GM19467 (cell line): ENCODE data around the gene ZNF212.

ENCODE experiments used
- ATAC-seq: cut with Tn5 transposase; IDR thresholded peaks from one replicate; pipeline ENCODE4 v1.9.1; 2021; ENCODE audit warnings: mild to moderate bottlenecking, moderate library complexity; ENCODE audit not compliant: unreplicated experiment

The ZNF212 gene

DNA sequence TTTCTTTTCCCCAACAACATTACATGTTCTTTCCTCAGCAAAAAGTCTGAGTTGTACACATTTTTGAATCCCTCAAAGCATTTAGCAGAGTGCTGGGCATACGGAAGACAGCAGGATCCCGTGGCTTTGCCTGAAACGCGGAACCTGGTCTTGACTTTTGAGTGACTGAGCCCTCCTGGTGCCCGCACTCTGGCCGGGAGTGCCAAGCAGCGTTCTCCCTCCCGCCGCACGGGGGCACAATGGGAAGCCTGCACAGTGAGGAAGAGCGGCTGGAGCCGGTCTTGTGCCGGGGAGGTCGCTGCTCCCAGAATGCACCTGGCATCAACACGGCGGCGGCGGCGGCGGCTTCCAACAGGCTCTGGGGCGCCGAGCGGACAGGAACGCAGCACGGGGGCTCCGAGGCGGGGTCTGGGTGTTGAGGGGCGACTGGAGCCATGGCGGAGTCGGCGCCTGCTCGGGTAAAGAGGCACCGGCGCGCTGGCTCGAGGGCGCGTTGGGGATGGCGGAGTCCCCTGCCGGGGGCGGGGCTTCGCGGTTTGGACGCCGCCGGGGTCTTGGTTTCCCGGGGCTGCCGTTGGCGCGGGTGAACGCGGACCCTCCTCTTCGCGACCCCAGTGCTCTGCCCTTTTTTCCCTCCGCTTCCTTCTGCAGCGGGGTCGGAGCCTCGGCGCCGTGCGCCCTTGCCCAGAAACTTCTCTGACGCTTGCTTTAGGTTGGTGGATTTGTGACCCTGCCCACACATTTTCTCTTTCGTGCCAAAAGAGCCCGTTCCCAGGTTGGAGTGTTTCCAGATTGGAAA is at the start of gene ZNF212:
Gene ZNF212, plus strand, starts transcription at position 307 of the 799 bp plus-strand sequence. Its CDS starts 128 bp downstream, at position 435.
- ATAC-seq = peak; percentile 99

DNA sequence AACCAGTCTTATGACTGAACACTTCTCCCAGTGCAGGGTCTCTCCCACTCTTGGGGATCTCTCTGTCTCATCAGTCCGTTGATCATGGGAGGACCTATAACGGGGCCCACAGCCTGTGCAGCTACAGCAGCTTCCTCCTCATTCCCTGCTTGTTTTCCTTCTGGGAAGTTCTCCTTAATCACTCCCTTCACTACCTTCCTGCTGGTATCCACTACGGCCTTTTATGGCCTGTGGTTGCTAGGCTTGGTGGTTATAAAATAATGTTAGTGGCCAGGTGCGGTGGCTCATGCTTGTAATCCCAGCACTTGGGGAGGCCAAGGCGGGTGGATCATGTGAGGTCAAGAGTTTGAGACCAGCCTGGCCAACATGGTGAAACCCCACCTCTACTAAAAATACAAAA is 47.6 kb upstream of the ZNF212 start:
- ATAC-seq = no peak

DNA sequence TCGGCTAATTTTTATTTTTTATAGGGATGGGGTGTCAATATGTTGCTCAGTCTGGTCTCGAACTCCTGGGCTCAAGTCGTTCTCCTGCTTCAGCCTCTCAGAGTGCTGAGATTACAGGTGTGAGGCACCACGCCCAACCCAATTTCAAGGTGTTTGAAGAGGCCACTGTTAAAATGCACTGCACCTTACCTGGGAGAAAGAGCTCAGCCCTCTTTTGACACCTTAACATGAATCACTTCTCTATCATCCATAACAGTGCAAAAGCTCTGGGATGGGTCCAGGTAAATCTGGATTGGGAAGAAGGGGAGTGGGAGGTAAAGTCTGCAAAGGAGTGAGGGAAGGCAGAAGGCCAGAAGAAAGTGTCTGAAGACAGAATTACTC is 44.7 kb upstream of the ZNF212 start:
- no peak for ATAC-seq

- ATAC-seq = peak; percentile 89
These were observed 44.0 kb upstream of the ZNF212 start, which contains the start of gene ZNF282 for GRCh38 chr7:149195180-149196150. ZNF282 (plus strand) TSS chr7:149195546; CDS start chr7:149195590, 44 bp downstream.

GRCh38 chr7:149196151-149196704 is 43.2 kb upstream of the ZNF212 start:
- ATAC-seq = no peak

DNA sequence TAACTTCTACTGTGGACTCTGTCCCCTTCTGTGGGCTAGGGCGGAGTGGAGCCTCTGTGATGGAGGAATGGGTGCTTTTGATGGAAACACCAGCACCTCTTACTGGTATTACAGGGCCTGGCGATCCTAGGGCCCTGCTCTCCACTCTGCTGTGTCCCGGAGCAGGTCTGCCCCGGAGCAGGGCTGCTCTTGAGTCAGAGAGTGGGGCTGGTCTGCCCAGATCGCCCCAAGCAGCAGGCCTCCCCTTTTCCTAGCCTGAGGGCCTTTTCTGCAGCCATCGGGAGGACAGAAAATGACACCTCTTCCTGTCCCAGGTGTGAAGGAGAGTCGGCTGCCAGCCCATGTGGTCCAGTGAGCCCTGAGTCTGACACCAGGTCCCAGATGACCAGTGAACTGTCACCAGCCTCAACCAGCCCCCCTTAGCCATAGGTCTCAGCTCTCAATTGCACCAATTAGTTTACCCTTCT is 42.7 kb upstream of the ZNF212 start:
- ATAC-seq = no peak

- ATAC-seq = no peak
These were observed 41.8 kb upstream of the ZNF212 start for GRCh38 chr7:149197675-149198074.

- ATAC-seq = no peak
These were observed 41.2 kb upstream of the ZNF212 start for GRCh38 chr7:149198161-149198816.

GRCh38 chr7:149199234-149199995 is 40.0 kb upstream of the ZNF212 start:
- ATAC-seq = no peak

DNA sequence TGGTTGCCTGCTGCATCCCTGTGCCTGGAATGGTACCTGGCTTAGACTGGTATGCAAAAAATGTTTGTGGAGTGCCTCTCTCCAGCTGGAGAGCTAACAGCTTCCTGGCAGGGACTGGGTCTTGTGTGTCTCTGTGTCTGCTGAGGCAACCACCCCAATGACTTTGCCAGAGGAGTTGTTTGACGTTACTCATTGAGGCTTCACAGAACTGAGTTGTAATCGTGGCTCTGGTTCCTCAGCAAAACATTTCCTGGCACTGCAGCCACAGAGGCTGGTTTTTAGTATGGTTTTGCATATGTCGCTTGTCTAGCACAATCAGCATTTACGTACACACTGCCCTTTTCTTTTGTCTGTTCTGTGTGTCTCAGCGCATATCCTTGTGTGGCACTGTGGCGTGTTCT is 36.6 kb upstream of the ZNF212 start:
- ATAC-seq = no peak

DNA sequence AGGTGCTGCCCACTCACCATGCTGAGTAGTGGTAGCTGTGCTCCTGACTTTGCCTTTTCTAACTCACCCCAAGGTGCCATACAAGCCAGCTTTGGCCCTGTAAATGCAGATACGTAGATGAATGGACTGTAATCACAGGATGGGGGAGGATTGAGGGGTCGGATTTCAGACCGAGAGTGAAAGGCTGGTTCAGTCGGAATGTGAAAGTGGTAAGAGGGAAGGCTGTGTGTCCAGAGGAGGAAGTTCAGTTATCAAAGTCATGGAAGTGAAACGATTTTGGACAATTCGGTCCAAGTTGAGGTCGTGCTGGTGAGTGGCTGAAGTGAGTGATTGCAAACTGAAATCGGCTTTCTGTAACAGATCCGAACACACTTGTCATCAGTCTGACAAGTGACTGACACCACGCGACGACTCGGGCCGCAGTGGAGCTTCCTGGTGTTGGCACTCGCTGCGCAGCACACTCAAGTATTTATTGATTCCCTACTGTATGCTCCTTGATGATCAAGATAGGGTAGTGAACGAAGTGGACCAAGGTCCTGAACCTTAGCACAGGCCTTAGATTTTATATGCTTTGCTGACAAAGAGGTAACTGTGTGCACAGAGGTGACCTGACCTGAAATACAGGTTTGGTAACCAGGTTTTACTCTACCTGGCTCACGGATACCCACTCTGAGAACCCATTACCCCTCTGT is 33.6 kb upstream of the ZNF212 start:
- no peak for ATAC-seq

- no peak for ATAC-seq
These were observed 32.0 kb upstream of the ZNF212 start for GRCh38 chr7:149207324-149208035.

DNA sequence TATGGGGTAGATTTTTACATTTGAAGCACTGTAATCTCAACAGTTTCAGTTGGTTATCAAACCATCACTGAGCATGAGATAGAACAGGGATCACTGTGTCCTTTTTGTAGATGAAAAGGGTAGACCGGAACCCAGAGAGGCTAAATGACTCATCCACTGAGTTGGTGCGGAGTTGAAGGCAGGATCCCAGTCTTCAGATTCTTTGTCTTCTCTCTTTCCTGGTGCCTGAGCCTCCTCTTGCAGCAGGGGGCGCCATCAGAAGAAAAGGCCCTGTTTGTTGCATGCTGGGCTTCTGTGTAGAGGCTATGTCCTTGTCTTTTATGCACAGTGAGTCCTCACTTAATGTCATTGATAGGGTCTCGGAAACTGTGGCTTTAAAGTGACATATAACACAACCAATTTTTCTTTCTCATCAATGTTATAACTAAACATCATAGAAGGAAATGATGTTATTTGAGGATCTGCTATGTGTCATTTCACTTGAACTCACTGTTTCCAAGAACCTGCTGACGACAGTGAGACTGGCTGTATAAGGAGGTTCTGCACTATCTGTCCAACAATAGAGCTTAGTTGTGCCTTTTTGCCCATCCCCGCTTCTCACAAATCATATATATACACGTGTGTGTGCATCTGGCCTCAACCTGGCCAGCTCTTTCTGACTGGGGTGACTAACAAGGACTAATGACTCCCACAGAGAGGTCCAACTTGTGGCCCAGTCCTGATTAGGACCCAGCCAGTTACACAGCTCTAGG is 29.8 kb upstream of the ZNF212 start:
- ATAC-seq = no peak

- no peak for ATAC-seq
These were observed 28.9 kb upstream of the ZNF212 start for GRCh38 chr7:149210551-149210950.

DNA sequence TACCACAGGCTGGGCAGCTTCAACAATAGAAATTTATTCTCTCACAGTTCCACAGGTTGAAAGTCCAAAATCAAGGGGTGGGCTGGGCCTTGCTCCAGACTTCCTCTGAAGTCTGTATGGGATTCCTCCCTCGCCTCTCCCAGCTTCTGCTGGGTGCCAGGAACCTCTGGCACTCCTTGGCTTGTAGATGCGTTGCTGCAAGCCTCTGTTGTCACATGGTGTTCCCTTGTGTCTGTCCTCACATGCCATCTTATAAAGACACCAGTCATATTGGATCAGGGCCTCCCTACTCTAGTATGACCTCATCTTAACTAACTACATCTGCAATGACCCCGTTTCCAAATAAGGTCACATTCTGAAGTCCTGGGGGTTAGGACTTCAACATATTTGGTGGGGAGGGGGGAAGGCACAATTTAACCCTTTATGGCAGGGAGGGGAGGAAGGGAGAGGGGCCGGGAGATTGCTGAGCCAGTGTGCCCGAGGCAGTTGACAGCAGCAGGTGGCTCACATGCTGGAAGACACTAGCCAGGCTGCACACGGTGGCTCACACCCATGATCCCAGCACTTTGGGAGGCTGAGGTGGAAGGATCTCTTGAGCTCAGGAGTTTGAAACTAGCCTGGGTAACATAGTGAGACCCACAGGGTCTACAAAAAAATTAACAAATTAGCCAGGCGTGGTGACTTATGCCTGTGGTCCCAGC is 25.3 kb upstream of the ZNF212 start:
- no peak for ATAC-seq

DNA sequence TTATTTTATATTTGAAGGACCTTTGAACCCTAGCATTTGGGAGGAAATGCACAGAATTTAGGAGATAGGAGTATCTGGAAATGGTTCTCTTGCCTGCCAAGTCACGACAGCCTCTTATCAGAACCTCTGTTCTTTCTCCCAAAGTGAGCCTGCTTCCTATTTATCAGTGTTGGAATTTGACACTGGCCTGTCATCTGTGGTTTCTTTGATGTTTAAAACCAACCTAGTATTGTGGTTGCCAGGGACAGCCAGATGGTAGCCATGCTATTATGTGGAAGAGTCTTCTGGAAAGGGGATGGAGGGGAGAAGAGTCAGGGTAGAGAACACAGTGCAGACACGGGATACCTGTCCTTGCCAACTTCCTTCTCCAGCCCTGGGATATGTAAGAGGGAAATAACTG is 23.0 kb upstream of the ZNF212 start:
- no peak for ATAC-seq

DNA sequence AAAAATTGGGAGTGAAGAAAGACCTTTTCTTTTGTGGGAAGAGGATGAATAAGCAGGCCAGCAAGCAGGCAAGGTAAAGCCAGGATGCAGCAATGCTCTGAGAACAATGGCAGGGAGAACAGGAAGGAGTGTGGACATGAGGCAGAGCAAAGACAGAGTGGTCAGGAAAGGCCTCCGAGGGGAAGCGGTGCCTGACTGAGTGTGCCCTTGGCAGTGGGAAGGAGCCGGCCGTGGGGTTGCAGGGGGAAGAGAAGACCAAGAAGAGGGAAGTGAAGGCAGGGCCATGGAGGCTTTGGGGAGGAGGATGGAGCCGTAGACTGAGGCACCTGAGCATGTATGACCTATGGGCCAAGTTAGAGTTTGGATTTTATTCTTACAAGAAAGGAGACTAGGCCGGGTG is 21.9 kb upstream of the ZNF212 start:
- ATAC-seq = no peak
